ENCODE results near the gene SCAP.

- TF ChIP-seq CTCF (IDR thresholded peaks at IDR 0.05) (no peak), POLR2AphosphoS5 (IDR thresholded peaks at IDR 0.05; ENCODE audit: insufficient read depth in 1 of 2, low read depth in 1 of 2) (no peak)
Measured at GRCh38 chr3:47384425-47384824, 91.3 kb downstream of the SCAP start.

All from vagina (tissue), 2 donors.